IMR-90 (cell line): ENCODE measurements around the gene ALKBH5. TPM values are rescaled to one million over a fixed set of nuclear protein-coding genes. Genes with fewer than 3 reads are reported as not detected.

Experiments
- ATAC-seq: fragments of 200-7000 bp; cut with Tn5 transposase; 2 replicates; pipeline ENCODE4 v1.9.1; 2020; ENCODE audit warnings: low read depth, mild to moderate bottlenecking, moderate library complexity
- BruUV-seq: library from RNA; stranded (reverse); fragments of 400-500 nt; replicated peaks from 2 replicates; lab custom pipeline; 2021; lab: Mats Ljungman, UMichigan
- CTCF ChIA-PET: fragments of 300-600 bp; formaldehyde crosslinking; extraction: SDS; loops from one replicate; lab custom pipeline; 2021; ENCODE audit warnings: antibody characterized with exemption; lab: Yijun Ruan, JAX
- POLR2A ChIA-PET: fragments of 300-600 bp; sonication (Branson Sonifier 250); formaldehyde crosslinking; loops from one replicate; lab custom pipeline; 2022; ENCODE audit warnings: antibody characterized with exemption; ENCODE audit not compliant: unreplicated experiment; lab: Charles Lee
- DNase-seq: peaks from one replicate; pipeline ENCODE4 v3.0.0; 2013
- H2AFZ ChIP-seq: replicated peaks from 2 replicates; pipeline ENCODE3; 2013; ENCODE audit warnings: low read length, mild to moderate bottlenecking; ENCODE audit not compliant: poor library complexity
- H2AK5ac ChIP-seq: 2 replicates; pipeline ENCODE4 v1.6.1; 2013; ENCODE audit warnings: low read depth, low read length, inconsistent platforms
- H2AK9ac ChIP-seq: replicated peaks from 2 replicates; pipeline ENCODE3; 2013; ENCODE audit warnings: mild to moderate bottlenecking, low read depth, low read length, moderate library complexity; ENCODE audit not compliant: poor library complexity
- H2BK120ac ChIP-seq: 2 replicates; pipeline ENCODE4 v1.6.1; 2013; ENCODE audit warnings: low read depth, low read length, inconsistent platforms
- H2BK15ac ChIP-seq: 3 replicates; pipeline ENCODE4 v1.6.1; 2013; ENCODE audit warnings: low read depth, low read length, inconsistent platforms
- H2BK20ac ChIP-seq: 2 replicates; pipeline ENCODE4 v1.6.1; 2013; ENCODE audit warnings: low read depth, mild to moderate bottlenecking, inconsistent platforms, low read length, moderate library complexity
- H2BK5ac ChIP-seq: 2 replicates; pipeline ENCODE4 v1.6.1; 2013; ENCODE audit warnings: mild to moderate bottlenecking, low read depth, low read length, inconsistent platforms; ENCODE audit not compliant: poor library complexity, severe bottlenecking
- H3K14ac ChIP-seq: replicated peaks from 2 replicates; pipeline ENCODE4 v1.6.1; 2013; ENCODE audit warnings: low read depth, low read length, inconsistent platforms
- H3K18ac ChIP-seq: 2 replicates; pipeline ENCODE4 v1.6.1; 2013; ENCODE audit warnings: low read depth, low read length, control low read depth
- H3K23ac ChIP-seq: 2 replicates; pipeline ENCODE4 v1.6.1; 2013; ENCODE audit warnings: low read depth, low read length, inconsistent platforms
- H3K27ac ChIP-seq: 2 replicates; pipeline ENCODE4 v1.5.1; 2013; ENCODE audit warnings: mild to moderate bottlenecking, control low read depth, low read length; ENCODE audit not compliant: insufficient read depth
- H3K27me3 ChIP-seq: 2 replicates; pipeline ENCODE4 v1.6.1; 2013; ENCODE audit warnings: low read length; ENCODE audit not compliant: control insufficient read depth, insufficient read depth
- H3K36me3 ChIP-seq: 2 replicates; pipeline ENCODE4 v1.6.1; 2013; ENCODE audit warnings: low read length, mixed read lengths; ENCODE audit not compliant: control insufficient read depth, insufficient read depth
- H3K4ac ChIP-seq: 2 replicates; pipeline ENCODE4 v1.6.1; 2013; ENCODE audit warnings: low read depth, low read length, inconsistent platforms
- H3K4me1 ChIP-seq: 2 replicates; pipeline ENCODE4 v1.6.1; 2013; ENCODE audit warnings: low read length, mixed read lengths; ENCODE audit not compliant: control insufficient read depth, insufficient read depth
- H3K4me2 ChIP-seq: 2 replicates; pipeline ENCODE4 v1.6.1; 2013; ENCODE audit warnings: low read depth, mild to moderate bottlenecking, control low read depth, low read length, moderate library complexity
- H3K4me3 ChIP-seq: 2 replicates; pipeline ENCODE4 v1.5.1; 2013; ENCODE audit warnings: low read depth, mild to moderate bottlenecking, control low read depth, low read length, moderate library complexity; ENCODE audit not compliant: insufficient read depth
- H3K56ac ChIP-seq: 2 replicates; pipeline ENCODE4 v1.6.1; 2013; ENCODE audit warnings: low read length, inconsistent platforms; ENCODE audit not compliant: insufficient read depth; ENCODE audit errors: extremely low read depth
- H3K79me1 ChIP-seq, 2 experiments: 2 replicates each; pipeline ENCODE4 v1.6.1; 2013; ENCODE audit warnings: low read length in 2 of 2, inconsistent platforms in 1 of 2, low read depth in 1 of 2
- H3K9ac ChIP-seq: 2 replicates; pipeline ENCODE4 v1.6.1; 2013; ENCODE audit warnings: low read depth, low read length, control low read depth
- H3K9me1 ChIP-seq: 2 replicates; pipeline ENCODE4 v1.6.1; 2013; ENCODE audit warnings: low read length, inconsistent platforms; ENCODE audit not compliant: insufficient read depth
- H3K9me3 ChIP-seq: 2 replicates; pipeline ENCODE4 v1.6.1; 2013; ENCODE audit warnings: low read length; ENCODE audit not compliant: control insufficient read depth, insufficient read depth
- H4K20me1 ChIP-seq: 2 replicates; pipeline ENCODE4 v1.6.1; 2013; ENCODE audit warnings: low read length, inconsistent platforms; ENCODE audit not compliant: insufficient read depth
- H4K5ac ChIP-seq: 2 replicates; pipeline ENCODE4 v1.6.1; 2013; ENCODE audit warnings: mild to moderate bottlenecking, low read depth, low read length, control low read depth
- H4K8ac ChIP-seq, 2 experiments: 2 replicates each; pipeline ENCODE4 v1.6.1; 2013; ENCODE audit warnings: low read depth in 2 of 2, low read length in 2 of 2, control low read depth in 1 of 2, inconsistent platforms in 1 of 2
- H4K91ac ChIP-seq: 2 replicates; pipeline ENCODE4 v1.6.1; 2013; ENCODE audit warnings: low read depth, low read length, inconsistent platforms; ENCODE audit not compliant: insufficient read depth
- CTCF ChIP-seq: conservative IDR thresholded peaks from 2 replicates; pipeline ENCODE4 v1.5.1; 2012; ENCODE audit warnings: mild to moderate bottlenecking, low read depth, low read length, improper control_type of control experiment
- RAD21 ChIP-seq: IDR thresholded peaks from 2 replicates; pipeline ENCODE4 v1.6.1; 2012; ENCODE audit warnings: low read length, improper control_type of control experiment
- WGBS, 2 experiments: methylation state at CpG; one replicate each; pipeline versions ENCODE4 v1.1.5 to v1.1.7; 2013; ENCODE audit warnings: missing lambda C conversion rate in 2 of 2; ENCODE audit not compliant: insufficient read length in 1 of 2; ENCODE audit errors: extremely low coverage in 2 of 2; 5-methylcytosine and 5-hydroxymethylcytosine counted together
- dilution Hi-C: fragments of 300-500 bp; cut with HindIII; formaldehyde crosslinking; loops from one replicate; pipeline ENCODE4 v1.14.3; 2018; ENCODE audit warnings: low sequenced_read_pairs; ENCODE audit not compliant: unreplicated experiment
- in situ Hi-C: fragments of 300-500 bp; cut with MboI; formaldehyde crosslinking; loops from 3 replicates; pipeline ENCODE4 v1.14.3; 2019; ENCODE audit warnings: low sequenced_read_pairs, inconsistent platforms, mixed read lengths
- intact Hi-C: fragments of 100-400 bp; cut with micrococcal nuclease; formaldehyde crosslinking; loops from 2 replicates; pipeline ENCODE4 v1.10.0; 2022
- polyA plus RNA-seq, 3 experiments: library from polyadenylated mRNA; depleted of rRNA; stranded (reverse); fragments of >200 nt; gene quantifications; 2 replicates each; pipeline ENCODE4 v1.2.3, GENCODE V29; 2012; ENCODE audit warnings: low replicate concordance in 1 of 3
- total RNA-seq: library from RNA; depleted of rRNA; stranded (reverse); fragments of >200 nt; gene quantifications from 2 replicates; pipeline ENCODE4 v1.2.3, GENCODE V29; 2012

The ALKBH5 gene
- total and polyA plus RNA-seq, 2 of the 4 experiments (the other 2 are of a cell fraction) = 57.6 to 79.6 TPM

GRCh38 chr17:18191967-18192366 lies 8.3 kb downstream of the ALKBH5 start:
- Histone ChIP-seq H4K5ac (no peak overlapping the region), H3K27me3 (no peaks in the 10 kb centered on the region), H3K9me1 (peaks cover 37% of the 10 kb centered on the region), H4K20me1 (peaks cover 91% of the 10 kb centered on the region), H3K4ac (no peak overlapping the region), H3K79me1 (peaks cover 29 to 84% of the 10 kb centered on the region in 2 experiments), H3K9me3 (no peaks in the 10 kb centered on the region), H2AK9ac (no peak overlapping the region), H3K23ac (no peak overlapping the region), H2BK5ac (no peak overlapping the region), H3K9ac (no peak overlapping the region), H3K56ac (no peak overlapping the region), H2BK15ac (no peak overlapping the region), H2BK120ac (no peak overlapping the region), H2AFZ (no peak overlapping the region), H3K4me2 (no peak overlapping the region), H2BK20ac (no peak overlapping the region), H3K27ac (no peak overlapping the region), H3K36me3 (peaks cover 46% of the 10 kb centered on the region), H3K4me3 (no peak overlapping the region), H3K18ac (no peak overlapping the region), H3K4me1 (peaks cover 27% of the 10 kb centered on the region), H2AK5ac (no peak overlapping the region), H4K91ac (no peak overlapping the region), H4K8ac (no peak overlapping the region), H3K14ac (no peak overlapping the region)
- WGBS, 2 experiments = no CpG with 5 or more reads among the region's 2 CpGs
- DNase-seq = no peak
- dilution Hi-C loops (no loop called here), intact Hi-C loops (no loop called here), in situ Hi-C loops (no loop called here)
- TF ChIP-seq CTCF (peak; percentile 31; the same call in 1 of the 2 replicates), RAD21 (no peak)
- POLR2A ChIA-PET = no interaction called here
- no peak for ATAC-seq
- BruUV-seq = no TSS peak
- CTCF ChIA-PET = interaction anchor here (1.0 kb wide), 1 partner anchor 9 kb away, joined by 4 read pairs; the partner anchor contains the start of gene ALKBH5
